Neuronal stem cell (in vitro differentiated cells): Measurements from ENCODE around the gene KRTAP4-5. TPM values are rescaled to one million over a fixed set of nuclear protein-coding genes. Genes with fewer than 3 reads are reported as not detected.
"Not testable (repeated sequence)": the region's sequence is repeated elsewhere in the genome, so short reads cannot be mapped to it uniquely, and the experiment has no call there.

Experiments used
- DNase-seq: peaks from one replicate; pipeline ENCODE4 v3.0.0-alpha.2; 2013; ENCODE audit warnings: low spot score
- H2AFZ ChIP-seq: one replicate; pipeline ENCODE4 v1.6.1; 2013; ENCODE audit warnings: mild to moderate bottlenecking, low read length, inconsistent platforms
- H2AK5ac ChIP-seq: 2 replicates; pipeline ENCODE4 v1.6.1; 2013; ENCODE audit warnings: low read depth, mild to moderate bottlenecking, inconsistent platforms, low read length, moderate library complexity, mixed read lengths
- H2BK120ac ChIP-seq: 2 replicates; pipeline ENCODE4 v1.6.1; 2013; ENCODE audit warnings: low read depth, mild to moderate bottlenecking, inconsistent platforms, low read length, moderate library complexity, mixed read lengths
- H2BK12ac ChIP-seq: one replicate; pipeline ENCODE4 v1.6.1; 2013; ENCODE audit warnings: low read length, inconsistent platforms
- H2BK15ac ChIP-seq: 2 replicates; pipeline ENCODE4 v1.6.1; 2013; ENCODE audit warnings: mild to moderate bottlenecking, low read length, inconsistent platforms, mixed read lengths
- H2BK5ac ChIP-seq: one replicate; pipeline ENCODE4 v1.6.1; 2013; ENCODE audit warnings: inconsistent platforms, mild to moderate bottlenecking, low read length, moderate library complexity
- H3K14ac ChIP-seq: one replicate; pipeline ENCODE4 v1.6.1; 2013; ENCODE audit warnings: low read length, inconsistent platforms
- H3K18ac ChIP-seq: 2 replicates; pipeline ENCODE4 v1.6.1; 2013; ENCODE audit warnings: low read length, inconsistent platforms
- H3K23ac ChIP-seq: 2 replicates; pipeline ENCODE4 v1.6.1; 2013; ENCODE audit warnings: low read depth, mild to moderate bottlenecking, mixed read lengths, low read length, inconsistent platforms; ENCODE audit not compliant: poor library complexity
- H3K27ac ChIP-seq: replicated peaks from 3 replicates; pipeline ENCODE4 v1.5.1; 2013; ENCODE audit warnings: low read length, inconsistent platforms
- H3K27me3 ChIP-seq, 3 experiments: 2 replicates each; pipeline ENCODE4 v1.6.1; 2013; ENCODE audit warnings: low read length in 3 of 3, mild to moderate bottlenecking in 2 of 3, inconsistent platforms in 1 of 3, low read depth in 1 of 3, mixed read lengths in 1 of 3, moderate library complexity in 1 of 3; ENCODE audit not compliant: control insufficient read depth in 3 of 3, insufficient read depth in 3 of 3
- H3K36me3 ChIP-seq, 2 donors: replicated peaks in 1 of 2; 2 replicates each; pipeline ENCODE4 v1.6.1; 2013; ENCODE audit warnings: low read length in 2 of 2; ENCODE audit not compliant: control insufficient read depth in 2 of 2, insufficient read depth in 2 of 2
- H3K4ac ChIP-seq: 2 replicates; pipeline ENCODE4 v1.6.1; 2013; ENCODE audit warnings: inconsistent platforms, mild to moderate bottlenecking, low read length, moderate library complexity
- H3K4me1 ChIP-seq, 2 donors: 1 replicate in 1 of 2; 2 replicates in 1 of 2; pipeline ENCODE4 v1.6.1; 2013; ENCODE audit warnings: low read length in 2 of 2, low read depth in 1 of 2; ENCODE audit not compliant: control insufficient read depth in 2 of 2, insufficient read depth in 1 of 2
- H3K4me2 ChIP-seq: one replicate; pipeline ENCODE4 v1.6.1; 2013; ENCODE audit warnings: mild to moderate bottlenecking, low read length, inconsistent platforms; ENCODE audit not compliant: insufficient read depth, poor library complexity, severe bottlenecking
- H3K4me3 ChIP-seq, 2 donors: 2 replicates each; pipeline ENCODE4 v1.5.1; 2013; ENCODE audit warnings: low read length in 2 of 2, mild to moderate bottlenecking in 2 of 2, inconsistent platforms in 1 of 2, moderate library complexity in 1 of 2
- H3K79me1 ChIP-seq: one replicate; pipeline ENCODE4 v1.6.1; 2013; ENCODE audit warnings: low read depth, mild to moderate bottlenecking, inconsistent platforms, low read length, moderate library complexity
- H3K9ac ChIP-seq: one replicate; pipeline ENCODE4 v1.6.1; 2013; ENCODE audit warnings: mild to moderate bottlenecking, low read depth, low read length, inconsistent platforms; ENCODE audit not compliant: poor library complexity
- H3K9me3 ChIP-seq, 2 donors: replicated peaks in 1 of 2; 2 replicates each; pipeline versions ENCODE3 to v1.6.1; 2013; ENCODE audit warnings: low read length in 2 of 2, mild to moderate bottlenecking in 2 of 2, inconsistent platforms in 1 of 2, low read depth in 1 of 2, mixed read lengths in 1 of 2, moderate library complexity in 1 of 2; ENCODE audit not compliant: control insufficient read depth in 2 of 2, insufficient read depth in 1 of 2
- H4K8ac ChIP-seq: one replicate; pipeline ENCODE4 v1.6.1; 2013; ENCODE audit warnings: low read depth, mild to moderate bottlenecking, inconsistent platforms, low read length, moderate library complexity
- H4K91ac ChIP-seq: one replicate; pipeline ENCODE4 v1.6.1; 2013; ENCODE audit warnings: low read length, low read depth, mild to moderate bottlenecking, inconsistent platforms; ENCODE audit not compliant: poor library complexity
- WGBS, 2 donors: extraction: QIAGEN DNeasy Blood & Tissue Kit; methylation state at CpG; one replicate each; pipeline ENCODE4 v1.1.7; 2013; ENCODE audit warnings: missing lambda C conversion rate in 2 of 2, mixed read lengths in 1 of 2; ENCODE audit not compliant: insufficient read length in 2 of 2, insufficient replicate concordance in 1 of 2; ENCODE audit errors: extremely low coverage in 2 of 2; 5-methylcytosine and 5-hydroxymethylcytosine counted together
- polyA plus RNA-seq, 2 experiments: library from polyadenylated mRNA; stranded (reverse); fragments of 200-250 nt; gene quantifications; one replicate each; pipeline ENCODE4 v1.2.3, GENCODE V29; 2013

KRTAP4-5 gene
- not detected for polyA plus RNA-seq (2013, experiment 1 of 2)
- not detected for polyA plus RNA-seq (2013, experiment 2 of 2)

DNA sequence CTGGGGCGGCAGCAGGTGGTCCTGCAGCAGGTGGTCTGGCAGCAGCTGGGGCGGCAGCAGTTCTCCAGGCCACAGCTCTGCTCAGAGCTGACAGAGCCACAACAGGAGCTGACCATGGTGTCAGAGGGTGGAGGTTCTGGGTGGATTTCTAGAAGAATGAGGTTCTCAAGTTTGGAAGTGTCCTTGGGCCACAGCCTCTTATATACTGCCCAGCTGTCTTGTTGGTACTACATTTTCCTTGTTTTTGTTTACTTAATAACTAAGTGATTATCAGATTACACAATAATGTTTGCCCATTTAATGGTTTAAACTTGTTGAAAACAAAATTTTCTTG, at the start of gene KRTAP4-5:
KRTAP4-5 (minus strand) TSS at position 174 of the 334 bp plus-strand sequence; CDS start at position 116, 58 bp downstream.
- Histone ChIP-seq H3K4me2 (no peak within 1 kb of the TSS), H4K91ac (peak within 1 kb of the TSS; percentile 30), H3K4me3 (no peak within 1 kb of the TSS), H2BK120ac (no peak within 1 kb of the TSS), H3K27ac (no peak within 1 kb of the TSS), H2BK5ac (no peak within 1 kb of the TSS), H3K9me3 (no peaks in the 10 kb centered on the region), H2AFZ (no peak within 1 kb of the TSS), H3K18ac (peak within 1 kb of the TSS; percentile 38), H3K4me1 (no peaks in the 10 kb centered on the region), H3K36me3 (no peaks in the 10 kb centered on the region), H3K9ac (no peak within 1 kb of the TSS), H2BK12ac (no peak within 1 kb of the TSS), H3K27me3 (no peaks in the 10 kb centered on the region), H3K14ac (peak within 1 kb of the TSS; percentile 21), H4K8ac (peak within 1 kb of the TSS; percentile 17), H2AK5ac (no peak within 1 kb of the TSS), H2BK15ac (no peak within 1 kb of the TSS), H3K79me1 (no peaks in the 10 kb centered on the region), H3K23ac (no peak within 1 kb of the TSS), H3K4ac (no peak within 1 kb of the TSS)
- no CpG with 5 or more reads among the region's 2 CpGs for WGBS, 2 donors
- DNase-seq = no peak

DNA sequence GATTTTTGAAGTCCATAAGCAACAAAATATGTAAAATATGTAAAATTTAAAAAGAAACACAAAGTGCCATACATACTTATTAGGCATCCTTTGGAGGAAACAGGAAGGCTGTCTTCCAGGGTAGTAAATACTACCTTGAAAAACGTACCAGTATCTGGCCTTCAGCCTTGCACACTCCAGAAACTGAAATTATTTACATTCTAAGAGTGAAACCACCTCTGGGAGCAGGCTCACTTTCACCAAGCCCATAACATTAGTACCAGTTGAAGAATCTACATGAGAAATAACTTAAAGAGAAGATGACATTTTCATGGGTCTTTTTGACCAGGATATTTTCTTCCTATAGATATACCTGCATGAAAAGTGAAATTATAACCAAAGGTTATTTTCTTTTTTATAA, 46.4 kb upstream of the KRTAP4-5 start:
- no peaks in the 10 kb centered on the region for H3K9me3 ChIP-seq
- H3K4me1 ChIP-seq = no peaks in the 10 kb centered on the region
- no peak overlapping the region for H3K9ac ChIP-seq
- no peak overlapping the region for H2AFZ ChIP-seq
- H4K91ac ChIP-seq = no peak overlapping the region
- H3K18ac ChIP-seq = no peak overlapping the region
- no peak overlapping the region for H2BK5ac ChIP-seq
- H3K27me3 ChIP-seq = no peaks in the 10 kb centered on the region
- no peaks in the 10 kb centered on the region for H3K79me1 ChIP-seq
- no peak for DNase-seq
- H2AK5ac ChIP-seq = no peak overlapping the region
- no peaks in the 10 kb centered on the region for H3K36me3 ChIP-seq
- no CpG with 5 or more reads among the region's 1 CpG for WGBS, 2 donors
- H2BK12ac ChIP-seq = no peak overlapping the region
- H3K4me3 ChIP-seq = no peak overlapping the region
- H3K23ac ChIP-seq = no peak overlapping the region
- no peak overlapping the region for H4K8ac ChIP-seq
- H2BK15ac ChIP-seq = no peak overlapping the region
- no peak overlapping the region for H3K4me2 ChIP-seq
- no peak overlapping the region for H3K27ac ChIP-seq
- H3K4ac ChIP-seq = no peak overlapping the region
- no peak overlapping the region for H2BK120ac ChIP-seq
- H3K14ac ChIP-seq = no peak overlapping the region

DNA sequence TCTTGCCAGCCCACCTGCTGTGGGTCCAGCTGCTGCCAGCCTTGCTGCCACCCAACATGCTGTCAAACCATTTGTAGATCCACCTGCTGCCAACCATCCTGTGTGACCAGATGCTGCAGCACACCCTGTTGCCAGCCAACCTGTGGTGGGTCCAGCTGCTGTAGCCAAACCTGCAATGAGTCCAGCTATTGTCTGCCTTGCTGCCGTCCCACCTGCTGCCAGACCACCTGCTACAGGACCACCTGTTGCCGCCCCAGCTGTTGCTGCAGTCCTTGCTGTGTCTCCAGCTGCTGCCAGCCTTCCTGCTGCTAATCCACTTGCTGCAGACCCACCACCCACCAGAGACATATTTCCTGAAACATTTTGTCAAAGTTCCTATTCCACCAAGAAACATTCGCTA, 40.7 kb upstream of the KRTAP4-5 start:
- Histone ChIP-seq H3K27me3 (no peaks in the 10 kb centered on the region), H2BK12ac (no peak overlapping the region), H3K36me3 (no peaks in the 10 kb centered on the region), H2BK5ac (no peak overlapping the region), H2AFZ (no peak overlapping the region), H3K4me2 (no peak overlapping the region), H4K91ac (no peak overlapping the region), H3K4me1 (peaks cover 0 to 2% of the 10 kb centered on the region in 2 donors), H3K9me3 (no peaks in the 10 kb centered on the region), H3K9ac (peak overlapping the region; percentile 2), H2BK15ac (peak overlapping the region; percentile 51), H3K27ac (no peak overlapping the region), H3K4me3 (peak overlapping the region in 1 of 2 donors; percentile 64), H3K18ac (peak overlapping the region; percentile 61), H3K23ac (peak overlapping the region; percentile 69), H3K79me1 (no peaks in the 10 kb centered on the region), H2AK5ac (peak overlapping the region; percentile 71), H3K14ac (peak overlapping the region; percentile 82), H2BK120ac (no peak overlapping the region), H4K8ac (no peak overlapping the region), H3K4ac (no peak overlapping the region)
- DNase-seq = no peak
- no CpG with 5 or more reads among the region's 3 CpGs for WGBS, 2 donors

DNA sequence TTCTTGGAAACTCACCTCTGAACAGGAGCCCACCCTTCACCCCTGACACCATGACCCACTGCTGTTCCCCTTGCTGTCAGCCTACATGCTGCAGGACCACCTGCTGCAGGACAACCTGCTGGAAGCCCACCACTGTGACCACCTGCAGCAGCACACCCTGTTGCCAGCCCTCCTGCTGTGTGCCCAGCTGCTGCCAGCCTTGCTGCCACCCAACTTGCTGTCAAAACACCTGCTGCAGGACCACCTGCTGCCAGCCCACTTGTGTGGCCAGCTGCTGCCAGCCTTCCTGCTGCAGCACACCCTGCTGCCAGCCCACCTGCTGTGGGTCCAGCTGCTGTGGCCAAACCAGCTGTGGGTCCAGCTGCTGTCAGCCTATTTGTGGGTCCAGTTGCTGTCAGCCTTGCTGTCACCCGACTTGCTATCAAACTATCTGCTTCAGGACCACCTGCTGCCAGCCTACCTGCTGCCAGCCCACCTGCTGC, 40.3 kb upstream of the KRTAP4-5 start, which contains the start of gene KRTAP9-1:
KRTAP9-1 (plus strand) TSS at position 51 of the 482 bp plus-strand sequence; CDS start at position 51, 0 bp downstream.
- not testable (repeated sequence) for H2AFZ ChIP-seq, H3K79me1 ChIP-seq, H4K8ac ChIP-seq, H3K9me3 ChIP-seq, H2BK120ac ChIP-seq, H3K27me3 ChIP-seq, H2BK5ac ChIP-seq, H3K27ac ChIP-seq, H3K4me1 ChIP-seq, H2BK12ac ChIP-seq, H3K36me3 ChIP-seq, H4K91ac ChIP-seq, H3K4ac ChIP-seq, DNase-seq, H3K4me2 ChIP-seq
- H3K4me3 ChIP-seq = peak within 1 kb of the TSS in 1 of 2 donors; percentile 64
- peak within 1 kb of the TSS; percentile 71 for H2AK5ac ChIP-seq
- peak within 1 kb of the TSS; percentile 82 for H3K14ac ChIP-seq
- peak within 1 kb of the TSS; percentile 2 for H3K9ac ChIP-seq
- peak within 1 kb of the TSS; percentile 61 for H3K18ac ChIP-seq
- peak within 1 kb of the TSS; percentile 69 for H3K23ac ChIP-seq
- H2BK15ac ChIP-seq = peak within 1 kb of the TSS; percentile 51
- no CpG with 5 or more reads among the region's 1 CpG for WGBS, 2 donors
